ENCODE data around the gene SERTM1.

The SERTM1 gene

DNA sequence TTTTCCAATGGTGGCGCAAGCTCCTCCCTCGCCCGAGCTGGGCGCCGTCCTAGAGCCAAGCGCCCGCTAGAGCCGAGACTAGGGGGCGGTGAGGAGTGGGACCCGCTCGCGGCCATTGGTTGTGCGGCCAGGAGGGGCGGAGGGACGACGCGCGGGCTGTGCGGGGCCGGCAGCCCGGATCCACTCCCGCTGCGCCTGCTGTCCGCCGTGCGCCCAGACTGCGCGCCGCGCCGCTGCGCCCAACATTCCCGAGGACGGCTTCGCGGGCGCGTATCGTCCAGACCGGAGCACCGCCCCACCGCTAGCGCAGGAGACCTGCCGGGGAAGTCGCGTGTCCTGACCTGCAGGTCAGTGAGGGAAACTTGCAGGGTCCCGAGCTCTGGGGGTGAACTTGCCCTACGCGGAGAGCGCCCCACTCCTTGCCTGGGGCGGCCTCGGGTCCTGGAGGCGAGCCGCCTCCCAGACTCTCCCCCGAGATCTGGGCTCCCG, at the start of gene SERTM1:
TSS of gene SERTM1 (plus strand) at position 183 of the 489 bp plus-strand sequence. CDS start 21,059 bp downstream, outside the sequence.
- Histone ChIP-seq H3K4me2 (no peak within 1 kb of the TSS), H3K9me3 (replicated peaks in 1 of 11) (peaks cover 9 to 17% (median 13%) of the 10 kb centered on the region in 11 experiments; a peak in 19 of 22 replicates), H3K27ac (no peak within 1 kb of the TSS), H3K4me1 (no peaks in the 10 kb centered on the region), H3K4me3 (no peak within 1 kb of the TSS), H3K27me3 (no peaks in the 10 kb centered on the region), H3K36me3 (no peaks in the 10 kb centered on the region), H3K9ac (no peak within 1 kb of the TSS), H4K20me1 (no peaks in the 10 kb centered on the region)
- no peak for TF ChIP-seq Cebpa-rat (IDR thresholded peaks at IDR 0.05)

DNA sequence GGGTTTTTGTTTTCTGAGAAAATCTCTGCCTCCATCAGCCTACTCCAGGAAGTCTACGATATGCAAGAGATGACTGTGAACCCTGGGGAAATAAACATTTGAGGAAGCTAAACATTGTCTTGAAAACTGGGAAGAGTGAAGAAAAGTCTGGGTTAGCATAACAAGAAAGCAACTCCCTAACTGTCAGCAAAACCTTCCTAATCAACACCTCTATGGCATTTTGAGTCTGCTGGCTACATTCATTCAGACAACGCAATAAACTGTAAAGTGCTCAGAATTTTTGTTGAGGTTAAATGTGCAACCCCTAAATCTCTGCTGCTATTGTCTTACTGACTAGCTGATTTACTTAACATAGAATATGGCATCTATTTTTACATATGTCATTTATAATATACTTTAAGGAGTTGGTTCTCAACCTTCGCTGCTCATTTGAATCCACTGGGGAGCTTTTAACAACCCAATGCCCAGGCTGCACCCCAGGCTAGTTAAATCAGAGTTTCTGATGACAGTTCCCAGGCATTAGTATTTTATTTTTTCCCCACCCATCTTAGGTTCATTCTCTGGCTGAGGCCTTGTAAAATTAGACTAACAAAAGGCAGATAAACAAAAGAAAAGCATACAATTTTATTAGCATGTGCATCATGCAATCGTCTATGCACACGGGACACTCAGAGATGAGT, 45.3 kb upstream of the SERTM1 start:
- TF ChIP-seq Cebpa-rat (IDR thresholded peaks at IDR 0.05), result no peak
- Histone ChIP-seq H3K27ac (no peak overlapping the region), H3K4me3 (no peak overlapping the region)

DNA sequence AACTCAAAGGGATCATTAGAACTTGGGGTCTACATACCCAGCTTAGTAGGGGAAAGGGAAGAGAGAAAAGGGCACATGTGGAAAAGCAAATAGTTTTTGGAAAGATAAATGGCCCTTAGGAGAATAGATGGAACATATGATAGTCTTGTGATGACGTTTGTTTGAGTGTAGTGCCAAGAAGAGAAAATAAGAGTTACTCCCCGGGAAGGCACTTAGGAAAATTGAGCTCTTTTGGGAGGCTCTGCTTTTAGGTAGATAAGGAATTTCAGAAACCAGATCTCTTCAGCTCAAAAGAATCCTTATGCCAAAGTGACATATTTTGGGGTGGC, 44.8 kb upstream of the SERTM1 start:
- TF ChIP-seq Cebpa-rat (IDR thresholded peaks at IDR 0.05), result no peak
- no peaks in the 10 kb centered on the region for H3K36me3 ChIP-seq
- H3K27ac ChIP-seq, result no peak overlapping the region

More for the DNA sequence above, 45.3 kb upstream of the SERTM1 start:
- Histone ChIP-seq H3K9me3 (replicated peaks in 1 of 11) (no peaks in the 10 kb centered on the region), H4K20me1 (no peaks in the 10 kb centered on the region), H3K4me2 (no peak overlapping the region), H3K4me1 (no peaks in the 10 kb centered on the region), H3K9ac (no peak overlapping the region), H3K27me3 (no peaks in the 10 kb centered on the region), H3K36me3 (no peaks in the 10 kb centered on the region)

DNA sequence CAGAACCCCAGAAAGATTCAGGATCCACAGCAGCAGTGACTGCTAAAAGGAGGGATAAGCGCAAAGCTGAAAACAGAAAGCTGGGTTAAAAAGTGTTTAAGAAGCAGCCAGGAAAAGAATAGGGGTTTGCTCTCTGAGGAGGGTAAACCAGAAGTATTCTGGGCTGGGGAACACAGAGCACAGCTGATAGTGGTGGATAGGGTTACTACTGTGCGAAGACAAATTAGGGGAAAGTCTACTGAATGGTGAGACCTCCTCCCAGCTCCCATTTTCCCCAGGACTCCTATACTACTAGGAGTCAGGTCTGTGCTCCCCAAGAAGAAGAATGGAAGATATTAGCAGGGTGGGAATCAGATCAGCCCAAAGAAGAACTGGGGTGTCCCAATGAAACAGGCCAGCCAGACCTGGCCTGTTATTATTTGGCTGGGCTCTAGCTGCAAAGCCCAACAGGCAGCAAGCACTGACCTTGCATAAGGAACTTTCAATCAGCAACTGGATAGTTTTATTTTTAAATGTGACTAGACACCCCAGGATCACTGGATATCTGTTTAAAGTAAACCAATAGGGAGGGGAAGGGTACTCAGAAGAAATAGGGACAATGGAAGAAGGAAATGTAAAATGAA, 43.5 kb upstream of the SERTM1 start:
- TF ChIP-seq Cebpa-rat (IDR thresholded peaks at IDR 0.05), result no peak
- H3K9me3 ChIP-seq (replicated peaks in 1 of 11), result no peaks in the 10 kb centered on the region
- H3K4me1 ChIP-seq, result no peaks in the 10 kb centered on the region
- H3K4me2 ChIP-seq, result no peak overlapping the region
- no peak overlapping the region for H3K9ac ChIP-seq
- no peak overlapping the region for H3K4me3 ChIP-seq
- H3K36me3 ChIP-seq, result no peaks in the 10 kb centered on the region
- H3K27me3 ChIP-seq, result no peaks in the 10 kb centered on the region
- H4K20me1 ChIP-seq, result no peaks in the 10 kb centered on the region
- H3K27ac ChIP-seq, result no peak overlapping the region

More for the DNA sequence above, 44.8 kb upstream of the SERTM1 start:
- Histone ChIP-seq H3K27me3 (no peaks in the 10 kb centered on the region), H3K4me3 (no peak overlapping the region), H3K9ac (no peak overlapping the region), H3K4me1 (no peaks in the 10 kb centered on the region), H4K20me1 (no peaks in the 10 kb centered on the region), H3K4me2 (no peak overlapping the region), H3K9me3 (replicated peaks in 1 of 11) (no peaks in the 10 kb centered on the region)

DNA sequence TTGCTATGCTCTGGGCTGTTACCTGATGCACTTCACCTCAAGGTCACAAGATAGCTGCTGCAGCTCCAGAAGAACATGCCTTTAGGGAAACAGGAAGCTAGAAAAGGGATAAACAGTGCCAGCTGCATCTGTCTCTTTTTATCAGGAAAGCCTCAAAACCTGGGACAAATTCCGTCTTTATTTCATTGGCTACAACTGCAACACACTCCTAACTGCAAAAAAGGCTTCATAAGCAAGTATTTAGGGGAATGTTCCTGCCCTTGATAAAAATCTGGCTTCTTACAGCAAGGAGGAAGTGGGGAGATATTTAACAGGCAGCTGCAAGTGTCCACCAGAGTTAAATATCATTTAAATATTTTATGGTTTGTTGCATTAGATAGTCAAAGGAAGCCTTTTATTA, 34.2 kb upstream of the SERTM1 start:
- no peak overlapping the region for H3K9ac ChIP-seq
- no peaks in the 10 kb centered on the region for H3K4me1 ChIP-seq
- no peak overlapping the region for H3K4me2 ChIP-seq
- peaks cover 10 to 21% (median 16%) of the 10 kb centered on the region in 11 experiments; a peak in 18 of 22 replicates for H3K9me3 ChIP-seq (replicated peaks in 1 of 11)
- no peak for TF ChIP-seq Cebpa-rat (IDR thresholded peaks at IDR 0.05)
- H3K27me3 ChIP-seq, result no peaks in the 10 kb centered on the region
- no peak overlapping the region for H3K27ac ChIP-seq
- no peak overlapping the region for H3K4me3 ChIP-seq
- no peaks in the 10 kb centered on the region for H3K36me3 ChIP-seq
- H4K20me1 ChIP-seq, result no peaks in the 10 kb centered on the region

- no peak for TF ChIP-seq Cebpa-rat (IDR thresholded peaks at IDR 0.05)
- no peaks in the 10 kb centered on the region for H4K20me1 ChIP-seq
Measured at GRCh38 chr13:36650611-36651010, 23.2 kb upstream of the SERTM1 start.

DNA sequence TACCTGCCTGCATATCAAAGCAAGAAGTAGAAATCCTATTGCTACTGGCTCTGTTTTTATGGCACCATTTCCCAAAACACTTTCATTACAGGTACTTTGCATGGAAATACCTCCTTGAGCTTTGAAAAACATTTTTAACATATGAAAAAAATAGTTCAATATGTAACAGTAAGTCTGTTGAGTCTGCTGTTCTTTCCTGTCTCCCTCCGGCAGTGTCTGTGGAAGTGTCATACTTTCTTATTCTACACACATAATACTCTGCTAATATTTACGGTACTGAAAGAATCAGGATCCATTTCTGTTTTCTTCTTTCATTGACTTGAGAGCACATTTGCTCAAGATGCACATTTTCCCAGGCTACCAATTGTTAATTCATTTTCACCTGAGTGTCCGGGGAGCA, 8.2 kb upstream of the SERTM1 start:
- Histone ChIP-seq H4K20me1 (no peaks in the 10 kb centered on the region), H3K36me3 (no peaks in the 10 kb centered on the region), H3K4me1 (peaks cover 0 to 8% (median 0%) of the 10 kb centered on the region in 10 experiments; a peak in 1 of 20 replicates), H3K4me2 (no peak overlapping the region), H3K27ac (no peak overlapping the region), H3K9ac (no peak overlapping the region), H3K9me3 (replicated peaks in 1 of 11) (no peaks in the 10 kb centered on the region), H3K27me3 (no peaks in the 10 kb centered on the region), H3K4me3 (no peak overlapping the region)
- no peak for TF ChIP-seq Cebpa-rat (IDR thresholded peaks at IDR 0.05)

More at GRCh38 chr13:36650611-36651010, 23.2 kb upstream of the SERTM1 start:
- no peak overlapping the region for H3K4me2 ChIP-seq
- no peak overlapping the region for H3K9ac ChIP-seq
- H3K27ac ChIP-seq, result no peak overlapping the region
- peaks cover 0 to 12% (median 0%) of the 10 kb centered on the region in 11 experiments; a peak in 1 of 22 replicates for H3K9me3 ChIP-seq (replicated peaks in 1 of 11)
- H3K36me3 ChIP-seq, result no peaks in the 10 kb centered on the region
- no peaks in the 10 kb centered on the region for H3K27me3 ChIP-seq
- H3K4me3 ChIP-seq, result no peak overlapping the region
- H3K4me1 ChIP-seq, result no peaks in the 10 kb centered on the region

- Histone ChIP-seq H3K9me3 (replicated peaks in 1 of 11) (no peaks in the 10 kb centered on the region), H3K27ac (no peak overlapping the region), H3K4me1 (peaks cover 0 to 8% (median 0%) of the 10 kb centered on the region in 10 experiments; a peak in 1 of 20 replicates), H3K4me3 (no peak overlapping the region), H4K20me1 (no peaks in the 10 kb centered on the region), H3K4me2 (no peak overlapping the region), H3K27me3 (no peaks in the 10 kb centered on the region), H3K36me3 (no peaks in the 10 kb centered on the region), H3K9ac (no peak overlapping the region)
- no peak for TF ChIP-seq Cebpa-rat (IDR thresholded peaks at IDR 0.05)
Measured at GRCh38 chr13:36666477-36667229, 7.2 kb upstream of the SERTM1 start.

GRCh38 chr13:36668316-36668715, 5.5 kb upstream of the SERTM1 start:
- Histone ChIP-seq H3K27ac (no peak overlapping the region), H3K4me3 (no peak overlapping the region), H3K4me2 (no peak overlapping the region), H3K27me3 (no peaks in the 10 kb centered on the region), H4K20me1 (no peaks in the 10 kb centered on the region), H3K4me1 (peaks cover 0 to 8% (median 0%) of the 10 kb centered on the region in 10 experiments; a peak in 1 of 20 replicates), H3K9ac (no peak overlapping the region), H3K9me3 (replicated peaks in 1 of 11) (0 out of 22 replicates have a peak, but pooled peaks cover 0 to 5% (median 0%) of the 10 kb centered on the region in 11 experiments), H3K36me3 (no peaks in the 10 kb centered on the region)
- TF ChIP-seq Cebpa-rat (IDR thresholded peaks at IDR 0.05), result no peak

Measured in BLaER1 treated with 17β-estradiol and CSF1 and Interleukin-3, amounts not matched to agents 10 nM and 100 nM (cell line).